BJ (cell line): ENCODE measurements around the gene MEGF8. TPM values are rescaled to one million over a fixed set of nuclear protein-coding genes. Genes with fewer than 3 reads are reported as not detected.

ENCODE experiments used
- CTCF ChIA-PET: fragments of 350-600 bp; formaldehyde crosslinking; extraction: SDS; loops from one replicate; lab custom pipeline; 2021; ENCODE audit warnings: antibody characterized with exemption, inconsistent platforms; lab: Yijun Ruan, JAX
- POLR2A ChIA-PET: fragments of 300-600 bp; sonication (Branson Sonifier 250); formaldehyde crosslinking; extraction: SDS; loops from one replicate; lab custom pipeline; 2021; ENCODE audit warnings: antibody characterized with exemption; lab: Charles Lee
- DNase-seq: peaks from one replicate; pipeline ENCODE4 v3.0.0-alpha.2; 2011; ENCODE audit warnings: low read depth
- H3K27me3 ChIP-seq: 2 replicates; pipeline ENCODE4 v1.6.0; 2011; ENCODE audit warnings: low read length; ENCODE audit not compliant: control insufficient read depth, insufficient read depth
- H3K36me3 ChIP-seq: 2 replicates; pipeline ENCODE4 v1.5.1; 2011; ENCODE audit warnings: low read length; ENCODE audit not compliant: control insufficient read depth, insufficient read depth
- H3K4me3 ChIP-seq: 2 replicates; pipeline ENCODE4 v1.5.1; 2011; ENCODE audit warnings: low read depth, mild to moderate bottlenecking, control low read depth, low read length
- CTCF ChIP-seq: IDR thresholded peaks from 2 replicates; pipeline ENCODE4 v1.5.1; 2011; ENCODE audit warnings: low read depth, mild to moderate bottlenecking, control low read depth, inconsistent platforms, low read length, moderate library complexity; ENCODE audit not compliant: insufficient read depth
- polyA plus RNA-seq: library from polyadenylated mRNA; depleted of rRNA; stranded (reverse); fragments of >200 nt; gene quantifications from 2 replicates; pipeline ENCODE4 v1.2.3, GENCODE V29; 2011

MEGF8 gene
- polyA plus RNA-seq, 1 experiment = 9.6 TPM

- no peak overlapping the region for H3K4me3 ChIP-seq
- CTCF ChIA-PET = interaction anchor here (0.8 to 4.2 kb wide), 4 partner anchors 10 to 443 kb away, joined by 3 to 18 read pairs (median 6); no protein-coding TSS in a partner anchor
- H3K36me3 ChIP-seq = peaks cover 66% of the 10 kb centered on the region
- POLR2A ChIA-PET = no interaction called here
- DNase-seq = no peak
- no peaks in the 10 kb centered on the region for H3K27me3 ChIP-seq
- TF ChIP-seq CTCF = no peak
Observed at GRCh38 chr19:42290136-42290522, 35.3 kb upstream of the MEGF8 start.

- no peak for DNase-seq
- ChIA-PET POLR2A (no interaction called here), CTCF (interaction anchor here (0.8 to 4.2 kb wide), 4 partner anchors 11 to 442 kb away, joined by 3 to 18 read pairs (median 6); no protein-coding TSS in a partner anchor)
- H3K36me3 ChIP-seq = peaks cover 67% of the 10 kb centered on the region
- TF ChIP-seq CTCF = peak; percentile 52
- H3K4me3 ChIP-seq = no peak overlapping the region
- no peaks in the 10 kb centered on the region for H3K27me3 ChIP-seq
Observed at GRCh38 chr19:42290523-42291434, 34.7 kb upstream of the MEGF8 start.

GRCh38 chr19:42291435-42291810, 34.0 kb upstream of the MEGF8 start:
- Histone ChIP-seq H3K36me3 (peaks cover 67% of the 10 kb centered on the region), H3K27me3 (no peaks in the 10 kb centered on the region), H3K4me3 (no peak overlapping the region)
- POLR2A ChIA-PET = no interaction called here
- no peak for TF ChIP-seq CTCF
- CTCF ChIA-PET = interaction anchor here (2.9 kb wide), 1 partner anchor 12 kb away, joined by 9 read pairs; no protein-coding TSS in a partner anchor
- no peak for DNase-seq

GRCh38 chr19:42292042-42292960, 33.1 kb upstream of the MEGF8 start:
- POLR2A ChIA-PET = no interaction called here

More at GRCh38 chr19:42292042-42292960, 33.1 kb upstream of the MEGF8 start:
- Histone ChIP-seq H3K27me3 (no peaks in the 10 kb centered on the region), H3K36me3 (peaks cover 64% of the 10 kb centered on the region), H3K4me3 (no peak overlapping the region)
- CTCF ChIA-PET = interaction anchor here (10.9 kb wide), 1 partner anchor 48 kb away, joined by 109 read pairs; the partner anchor contains the start of gene GSK3A
- no peak for DNase-seq
- no peak for TF ChIP-seq CTCF
